ENCODE measurements around the gene DTNBP1. TPM values are rescaled to one million over a fixed set of nuclear protein-coding genes. Genes with fewer than 3 reads are reported as not detected.

DTNBP1 gene
- total RNA-seq, 1 experiment from 2014 or later = 2.7 TPM

- Histone ChIP-seq H3K27me3 (replicated peaks) (no peaks in the 10 kb centered on the region), H3K27ac (no peak overlapping the region), H3K36me3 (peaks cover 4% of the 10 kb centered on the region; the same call in 1 of the 2 replicates), H3K4me1 (replicated peaks) (no peaks in the 10 kb centered on the region), H3K9me3 (replicated peaks) (no peaks in the 10 kb centered on the region), H3K4me3 (no peak overlapping the region)
- DNase-seq (ENCODE audit: low read depth in 1 of 2, low spot score in 2 of 2) = no peak
These were observed 56.5 kb downstream of the DTNBP1 start for GRCh38 chr6:15606347-15606746.

GRCh38 chr6:15604843-15605242, 58.0 kb downstream of the DTNBP1 start:
- H3K36me3 ChIP-seq = no peaks in the 10 kb centered on the region
- H3K9me3 ChIP-seq (replicated peaks) = no peaks in the 10 kb centered on the region
- H3K4me3 ChIP-seq = no peak overlapping the region
- no peak overlapping the region for H3K27ac ChIP-seq
- no peaks in the 10 kb centered on the region for H3K4me1 ChIP-seq (replicated peaks)
- no peak for DNase-seq (ENCODE audit: low read depth in 1 of 2, low spot score in 2 of 2)
- H3K27me3 ChIP-seq (replicated peaks) = no peaks in the 10 kb centered on the region

- H3K27ac ChIP-seq = no peak overlapping the region
These were observed 60.7 kb downstream of the DTNBP1 start for GRCh38 chr6:15602154-15602553.

GRCh38 chr6:15598273-15598798, 64.5 kb downstream of the DTNBP1 start:
- Histone ChIP-seq H3K36me3 (no peaks in the 10 kb centered on the region), H3K27me3 (replicated peaks) (no peaks in the 10 kb centered on the region), H3K9me3 (replicated peaks) (no peaks in the 10 kb centered on the region), H3K4me3 (no peak overlapping the region), H3K4me1 (replicated peaks) (no peaks in the 10 kb centered on the region), H3K27ac (no peak overlapping the region)
- DNase-seq (ENCODE audit: low read depth in 1 of 2, low spot score in 2 of 2) = no peak

More at GRCh38 chr6:15602154-15602553, 60.7 kb downstream of the DTNBP1 start:
- no peak overlapping the region for H3K4me3 ChIP-seq
- no peaks in the 10 kb centered on the region for H3K27me3 ChIP-seq (replicated peaks)
- no peaks in the 10 kb centered on the region for H3K4me1 ChIP-seq (replicated peaks)
- no peaks in the 10 kb centered on the region for H3K36me3 ChIP-seq
- H3K9me3 ChIP-seq (replicated peaks) = no peaks in the 10 kb centered on the region
- DNase-seq (ENCODE audit: low read depth in 1 of 2, low spot score in 2 of 2) = no peak

GRCh38 chr6:15596186-15596896, 66.5 kb downstream of the DTNBP1 start:
- no peaks in the 10 kb centered on the region for H3K4me1 ChIP-seq (replicated peaks)
- H3K36me3 ChIP-seq = no peaks in the 10 kb centered on the region
- no peaks in the 10 kb centered on the region for H3K27me3 ChIP-seq (replicated peaks)
- H3K4me3 ChIP-seq = no peak overlapping the region
- DNase-seq (ENCODE audit: low read depth in 1 of 2, low spot score in 2 of 2) = no peak
- no peak overlapping the region for H3K27ac ChIP-seq
- no peaks in the 10 kb centered on the region for H3K9me3 ChIP-seq (replicated peaks)

GRCh38 chr6:15595461-15596173, 67.2 kb downstream of the DTNBP1 start:
- no peak overlapping the region for H3K4me3 ChIP-seq
- H3K4me1 ChIP-seq (replicated peaks) = no peaks in the 10 kb centered on the region
- H3K36me3 ChIP-seq = no peaks in the 10 kb centered on the region
- H3K27me3 ChIP-seq (replicated peaks) = no peaks in the 10 kb centered on the region
- DNase-seq (ENCODE audit: low read depth in 1 of 2, low spot score in 2 of 2) = no peak
- no peak overlapping the region for H3K27ac ChIP-seq
- no peaks in the 10 kb centered on the region for H3K9me3 ChIP-seq (replicated peaks)

- Histone ChIP-seq H3K4me3 (no peak overlapping the region), H3K4me1 (replicated peaks) (no peaks in the 10 kb centered on the region), H3K36me3 (no peaks in the 10 kb centered on the region), H3K27me3 (replicated peaks) (no peaks in the 10 kb centered on the region), H3K9me3 (replicated peaks) (no peaks in the 10 kb centered on the region), H3K27ac (no peak overlapping the region)
- DNase-seq (ENCODE audit: low read depth in 1 of 2, low spot score in 2 of 2) = no peak
These were observed 68.1 kb downstream of the DTNBP1 start for GRCh38 chr6:15594512-15595259.

- Histone ChIP-seq H3K4me3 (no peak overlapping the region), H3K27ac (no peak overlapping the region), H3K4me1 (replicated peaks) (no peaks in the 10 kb centered on the region), H3K36me3 (no peaks in the 10 kb centered on the region), H3K27me3 (replicated peaks) (no peaks in the 10 kb centered on the region), H3K9me3 (replicated peaks) (no peaks in the 10 kb centered on the region)
- DNase-seq (ENCODE audit: low read depth in 1 of 2, low spot score in 2 of 2) = no peak
These were observed 69.0 kb downstream of the DTNBP1 start for GRCh38 chr6:15593798-15594197.

GRCh38 chr6:15592610-15593009, 70.2 kb downstream of the DTNBP1 start:
- no peak overlapping the region for H3K27ac ChIP-seq
- H3K4me1 ChIP-seq (replicated peaks) = no peaks in the 10 kb centered on the region
- no peaks in the 10 kb centered on the region for H3K36me3 ChIP-seq
- DNase-seq (ENCODE audit: low read depth in 1 of 2, low spot score in 2 of 2) = no peak
- no peaks in the 10 kb centered on the region for H3K27me3 ChIP-seq (replicated peaks)
- H3K4me3 ChIP-seq = no peak overlapping the region
- H3K9me3 ChIP-seq (replicated peaks) = no peaks in the 10 kb centered on the region

- Histone ChIP-seq H3K4me1 (replicated peaks) (no peaks in the 10 kb centered on the region), H3K9me3 (replicated peaks) (no peaks in the 10 kb centered on the region), H3K4me3 (no peak overlapping the region), H3K27me3 (replicated peaks) (no peaks in the 10 kb centered on the region), H3K36me3 (no peaks in the 10 kb centered on the region), H3K27ac (no peak overlapping the region)
- no peak for DNase-seq (ENCODE audit: low read depth in 1 of 2, low spot score in 2 of 2)
These were observed 73.7 kb downstream of the DTNBP1 start for GRCh38 chr6:15588971-15589634.

GRCh38 chr6:15586503-15586902, 76.3 kb downstream of the DTNBP1 start:
- Histone ChIP-seq H3K9me3 (replicated peaks) (no peaks in the 10 kb centered on the region), H3K4me1 (replicated peaks) (no peaks in the 10 kb centered on the region), H3K4me3 (no peak overlapping the region), H3K27ac (no peak overlapping the region), H3K36me3 (no peaks in the 10 kb centered on the region), H3K27me3 (replicated peaks) (no peaks in the 10 kb centered on the region)
- DNase-seq (ENCODE audit: low read depth in 1 of 2, low spot score in 2 of 2) = no peak

- no peaks in the 10 kb centered on the region for H3K27me3 ChIP-seq (replicated peaks)
- no peak overlapping the region for H3K27ac ChIP-seq
- H3K4me3 ChIP-seq = no peak overlapping the region
- H3K9me3 ChIP-seq (replicated peaks) = no peaks in the 10 kb centered on the region
- DNase-seq (ENCODE audit: low read depth in 1 of 2, low spot score in 2 of 2) = no peak
- H3K36me3 ChIP-seq = no peaks in the 10 kb centered on the region
- no peaks in the 10 kb centered on the region for H3K4me1 ChIP-seq (replicated peaks)
These were observed 77.0 kb downstream of the DTNBP1 start for GRCh38 chr6:15585760-15586214.

- peaks cover 9% of the 10 kb centered on the region for H3K4me1 ChIP-seq (replicated peaks)
- H3K27ac ChIP-seq = no peak overlapping the region
- no peaks in the 10 kb centered on the region for H3K9me3 ChIP-seq (replicated peaks)
- no peaks in the 10 kb centered on the region for H3K27me3 ChIP-seq (replicated peaks)
- H3K4me3 ChIP-seq = no peak overlapping the region
- no peak for DNase-seq (ENCODE audit: low read depth in 1 of 2, low spot score in 2 of 2)
- no peaks in the 10 kb centered on the region for H3K36me3 ChIP-seq
These were observed 80.3 kb downstream of the DTNBP1 start for GRCh38 chr6:15582499-15582898.

All from SJSA1 (cell line).